HG03354 (cell line): ENCODE measurements around the gene CDK3.

Experiments
- ATAC-seq: cut with Tn5 transposase; IDR thresholded peaks from one replicate; pipeline ENCODE4 v1.9.1; 2021; ENCODE audit warnings: mild to moderate bottlenecking; ENCODE audit not compliant: unreplicated experiment, poor library complexity, severe bottlenecking

CDK3 gene

GRCh38 chr17:76011951-76012350, 11.3 kb downstream of the CDK3 start:
- no peak for ATAC-seq

GRCh38 chr17:76013377-76013932, 12.8 kb downstream of the CDK3 start:
- ATAC-seq = no peak

GRCh38 chr17:76014100-76014924, 13.7 kb downstream of the CDK3 start:
- ATAC-seq = peak; percentile 55

GRCh38 chr17:76014925-76015261, 14.2 kb downstream of the CDK3 start:
- no peak for ATAC-seq

GRCh38 chr17:76017481-76018339, 17.1 kb downstream of the CDK3 start:
- no peak for ATAC-seq

- no peak for ATAC-seq
These were observed 17.7 kb downstream of the CDK3 start for GRCh38 chr17:76018340-76018680.

GRCh38 chr17:76018801-76019200, 18.1 kb downstream of the CDK3 start:
- ATAC-seq = no peak

- ATAC-seq = no peak
These were observed 19.3 kb downstream of the CDK3 start for GRCh38 chr17:76019833-76020467.

GRCh38 chr17:76022285-76022684, 21.6 kb downstream of the CDK3 start:
- no peak for ATAC-seq

GRCh38 chr17:76022973-76023899, 22.6 kb downstream of the CDK3 start:
- no peak for ATAC-seq

- ATAC-seq = no peak
These were observed 23.2 kb downstream of the CDK3 start for GRCh38 chr17:76023900-76024237.

- ATAC-seq = no peak
These were observed 23.7 kb downstream of the CDK3 start for GRCh38 chr17:76024353-76024752.

GRCh38 chr17:76025294-76025693, 24.6 kb downstream of the CDK3 start:
- ATAC-seq = no peak

- ATAC-seq = no peak
These were observed 26.1 kb downstream of the CDK3 start for GRCh38 chr17:76026714-76027158.

- ATAC-seq = no peak
These were observed 26.6 kb downstream of the CDK3 start, which contains the start of gene EVPL for GRCh38 chr17:76027159-76027839. Gene EVPL (minus strand): TSS chr17:76027306. CDS start chr17:76027198, 108 bp downstream.

- ATAC-seq = no peak
These were observed 31.6 kb downstream of the CDK3 start for GRCh38 chr17:76032073-76032779.

GRCh38 chr17:76032780-76033108, 32.1 kb downstream of the CDK3 start:
- no peak for ATAC-seq

- no peak for ATAC-seq
These were observed 32.5 kb downstream of the CDK3 start for GRCh38 chr17:76033139-76033538.
